ENCODE results near the gene EGLN3. TPM values are rescaled to one million over a fixed set of nuclear protein-coding genes. Genes with fewer than 3 reads are reported as not detected.

Gene EGLN3
- total RNA-seq, 1 experiment from 2014 or later, result 4.5 TPM

DNA sequence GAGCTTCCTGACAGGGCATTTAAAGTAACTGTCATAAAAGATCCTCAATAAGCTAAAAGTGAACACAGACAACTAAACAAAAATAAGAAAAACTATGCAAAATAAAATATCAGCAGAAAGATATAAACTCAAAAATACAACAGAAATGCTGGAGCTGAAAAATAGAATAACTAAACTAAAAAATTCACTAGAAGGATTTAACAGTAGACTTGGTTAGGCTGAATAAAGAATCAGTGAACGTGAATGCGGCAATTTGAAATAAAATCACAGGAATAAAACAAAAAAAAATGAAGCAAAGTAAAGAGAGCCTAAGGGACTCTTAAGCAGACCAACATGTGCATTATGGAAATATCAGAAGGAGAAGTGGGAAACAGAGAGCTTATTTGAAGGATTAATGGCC lies 74.6 kb downstream of the EGLN3 start:
- no peak overlapping the region for H3K4me3 ChIP-seq
- DNase-seq, result no peak
- no peaks in the 10 kb centered on the region for H3K27me3 ChIP-seq
- no peaks in the 10 kb centered on the region for H3K36me3 ChIP-seq
- peaks cover 6% of the 10 kb centered on the region for H3K9me3 ChIP-seq

All from MG63 (cell line).